Parathyroid adenoma (tissue), 2 donors: ENCODE results near the gene HOXA3.

ENCODE experiments used
- H2AFZ ChIP-seq: fragments of 300-600 bp; sonication (generic); one replicate; pipeline ENCODE4 v1.7.0; 2017; ENCODE audit warnings: antibody characterized with exemption, mild to moderate bottlenecking
- H3K27ac ChIP-seq: fragments of 300-600 bp; sonication (generic); one replicate; pipeline ENCODE4 v1.7.0; 2017
- H3K27me3 ChIP-seq: fragments of 300-600 bp; sonication (generic); one replicate; pipeline ENCODE4 v1.7.0; 2017; ENCODE audit warnings: low read length; ENCODE audit not compliant: control insufficient read depth, insufficient read depth
- H3K36me3 ChIP-seq: fragments of 300-600 bp; sonication (generic); one replicate; pipeline ENCODE4 v1.7.0; 2017; ENCODE audit warnings: low read length; ENCODE audit not compliant: control insufficient read depth, insufficient read depth
- H3K4me1 ChIP-seq: fragments of 300-600 bp; sonication (generic); one replicate; pipeline ENCODE4 v1.7.0; 2017; ENCODE audit warnings: control low read depth
- H3K4me2 ChIP-seq: fragments of 300-600 bp; sonication (generic); one replicate; pipeline ENCODE4 v1.7.0; 2017; ENCODE audit warnings: low read length
- H3K4me3 ChIP-seq: fragments of 300-600 bp; sonication (generic); one replicate; pipeline ENCODE4 v1.7.0; 2017; ENCODE audit warnings: low read depth, low read length
- H3K79me2 ChIP-seq: fragments of 300-600 bp; sonication (generic); one replicate; pipeline ENCODE4 v1.7.0; 2017; ENCODE audit warnings: control low read depth
- H3K9ac ChIP-seq: fragments of 300-600 bp; sonication (generic); one replicate; pipeline ENCODE4 v1.7.0; 2017; ENCODE audit warnings: mild to moderate bottlenecking
- H3K9me3 ChIP-seq: fragments of 300-600 bp; sonication (generic); one replicate; pipeline ENCODE4 v1.7.0; 2017; ENCODE audit warnings: low read length; ENCODE audit not compliant: control insufficient read depth
- CTCF ChIP-seq: fragments of 300-600 bp; sonication (generic); IDR thresholded peaks from one replicate; pipeline ENCODE4 v1.7.0; 2017; ENCODE audit warnings: antibody characterized with exemption, mild to moderate bottlenecking
- donor health status: primary hyperparathyroidism.

Gene HOXA3

GRCh38 chr7:27151931-27152815, at the start of gene HOXA3:
Gene HOXA3 (minus strand): TSS chr7:27152583. CDS start chr7:27110640, 41,943 bp downstream.
- peak within 1 kb of the TSS; percentile 20 for H2AFZ ChIP-seq
- no peak for TF ChIP-seq CTCF
- no peaks in the 10 kb centered on the region for H3K79me2 ChIP-seq
- no peaks in the 10 kb centered on the region for H3K9me3 ChIP-seq
- H3K27ac ChIP-seq = no peak within 1 kb of the TSS
- no peaks in the 10 kb centered on the region for H3K36me3 ChIP-seq
- peak within 1 kb of the TSS; percentile 92 for H3K4me2 ChIP-seq
- H3K4me3 ChIP-seq = peak within 1 kb of the TSS; percentile 57
- peaks cover 16% of the 10 kb centered on the region for H3K27me3 ChIP-seq
- H3K4me1 ChIP-seq = no peaks in the 10 kb centered on the region
- no peak within 1 kb of the TSS for H3K9ac ChIP-seq

DNA sequence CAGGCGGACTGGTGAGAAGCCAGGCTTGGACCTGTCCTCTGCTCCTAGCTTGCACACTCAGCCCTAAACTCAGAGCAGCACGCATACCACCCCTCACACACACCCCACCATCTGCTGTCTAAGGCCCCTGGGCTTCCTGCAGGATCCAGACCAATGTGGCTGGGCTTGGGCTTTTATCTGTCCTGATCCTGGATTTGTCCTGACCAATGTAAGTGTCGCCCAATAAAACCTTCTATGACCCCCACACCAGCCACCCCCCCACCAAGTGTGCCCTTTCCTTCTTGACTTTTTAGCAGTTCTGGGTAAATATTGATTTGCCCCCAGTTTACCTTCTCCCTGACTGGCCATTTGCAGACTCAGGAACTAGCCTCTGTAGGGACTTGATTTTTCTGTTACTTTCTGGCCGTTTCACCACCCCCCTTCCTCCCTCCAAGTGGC, 49.2 kb upstream of the HOXA3 start:
- no peak for TF ChIP-seq CTCF
- H3K9me3 ChIP-seq = no peaks in the 10 kb centered on the region
- H3K4me3 ChIP-seq = no peak overlapping the region
- no peaks in the 10 kb centered on the region for H3K36me3 ChIP-seq
- no peaks in the 10 kb centered on the region for H3K4me1 ChIP-seq
- no peak overlapping the region for H2AFZ ChIP-seq
- H3K79me2 ChIP-seq = no peaks in the 10 kb centered on the region
- H3K4me2 ChIP-seq = no peak overlapping the region
- H3K27me3 ChIP-seq = peaks cover 25% of the 10 kb centered on the region
- no peak overlapping the region for H3K27ac ChIP-seq
- H3K9ac ChIP-seq = no peak overlapping the region

DNA sequence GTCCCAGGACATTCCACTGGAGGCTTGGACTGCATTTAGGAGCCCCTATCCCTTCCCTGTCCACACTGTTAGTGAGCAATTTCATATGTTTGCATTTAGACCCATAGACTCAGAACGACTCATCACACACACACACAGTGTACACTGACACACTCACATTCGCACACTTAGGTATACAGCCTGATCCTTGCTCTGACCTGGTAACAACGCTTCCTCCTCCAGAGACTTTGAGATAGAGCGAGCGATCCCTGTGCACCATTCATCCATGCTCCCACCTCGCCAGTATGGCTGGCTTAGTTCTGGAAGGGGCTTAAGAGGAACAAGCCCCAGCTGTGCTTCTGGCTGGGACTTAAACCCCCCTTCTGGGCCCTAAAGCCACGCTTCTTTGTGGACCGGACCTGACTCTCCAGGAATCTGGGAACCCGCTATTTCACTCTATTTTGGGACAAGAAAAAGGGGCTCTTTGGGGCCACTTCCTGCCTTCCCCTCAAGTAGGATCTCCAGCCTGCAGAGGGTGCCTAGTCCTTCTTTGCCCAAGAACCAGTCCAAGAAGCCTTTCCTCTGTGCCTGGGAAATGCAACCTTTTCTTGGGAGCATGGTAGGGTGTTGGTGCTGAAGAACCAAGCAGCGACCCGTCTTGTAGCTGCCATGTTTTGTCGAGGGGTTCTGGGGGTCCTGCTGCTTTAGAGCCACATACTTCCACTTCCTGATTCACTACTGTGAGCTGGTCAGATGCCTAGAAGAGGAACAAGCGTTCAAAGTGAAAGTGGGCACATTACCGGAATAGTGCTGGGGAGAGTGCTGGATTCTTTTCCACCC, 48.6 kb upstream of the HOXA3 start:
- Histone ChIP-seq H3K4me1 (no peaks in the 10 kb centered on the region), H3K9me3 (no peaks in the 10 kb centered on the region), H3K79me2 (no peaks in the 10 kb centered on the region), H2AFZ (no peak overlapping the region), H3K36me3 (no peaks in the 10 kb centered on the region), H3K4me2 (no peak overlapping the region), H3K4me3 (no peak overlapping the region), H3K27ac (no peak overlapping the region), H3K9ac (no peak overlapping the region), H3K27me3 (peaks cover 22% of the 10 kb centered on the region)
- no peak for TF ChIP-seq CTCF

GRCh38 chr7:27199849-27200760, 47.7 kb upstream of the HOXA3 start, which contains the start of gene HOXA13:
Gene HOXA13 (minus strand): TSS chr7:27200091. CDS start chr7:27200077, 14 bp downstream.
- Histone ChIP-seq H3K9ac (no peak within 1 kb of the TSS), H3K79me2 (no peaks in the 10 kb centered on the region), H3K4me3 (no peak within 1 kb of the TSS), H3K27ac (no peak within 1 kb of the TSS), H3K4me2 (no peak within 1 kb of the TSS), H3K9me3 (no peaks in the 10 kb centered on the region), H3K27me3 (peaks cover 13% of the 10 kb centered on the region), H3K4me1 (no peaks in the 10 kb centered on the region), H3K36me3 (no peaks in the 10 kb centered on the region), H2AFZ (no peak within 1 kb of the TSS)
- no peak for TF ChIP-seq CTCF
